Adrenal gland (tissue), 12 donors: ENCODE measurements around the gene PLAAT5. TPM values are rescaled to one million over a fixed set of nuclear protein-coding genes. Genes with fewer than 3 reads are reported as not detected.
A peak's percentile ranks its signal among the peaks of the same experiment; 100 is the strongest.

Experiments
- DNase-seq, 7 donors: peaks; one replicate each; pipeline ENCODE4 v3.0.0-alpha.2; 2019 to 2020
- H3K27ac ChIP-seq, 5 donors: fragments of 200-600 bp; sonication (generic) in 4 of 5; 1 replicate in 3 of 5; 2 replicates in 2 of 5; pipeline versions ENCODE4 v1.5.1 to v1.8.0; 2016 to 2020; ENCODE audit warnings: mild to moderate bottlenecking in 1 of 5
- H3K27me3 ChIP-seq: fragments of 200-600 bp; 2 replicates; pipeline ENCODE4 v1.8.0; 2021
- H3K36me3 ChIP-seq, 2 donors: fragments of 200-600 bp; replicated peaks in 1 of 2; 1 replicate in 1 of 2; 2 replicates in 1 of 2; pipeline versions ENCODE4 v1.5.1 to v1.8.0; 2018 to 2022
- H3K4me1 ChIP-seq, 2 donors: fragments of 200-600 bp; replicated peaks in 1 of 2; 1 replicate in 1 of 2; 2 replicates in 1 of 2; pipeline versions ENCODE4 v1.5.1 to v1.8.0; 2018 to 2021
- H3K4me3 ChIP-seq, 4 donors: fragments of 200-600 bp; sonication (generic) in 3 of 4; one replicate each; pipeline ENCODE4 v1.5.1; 2016 to 2018
- H3K9me3 ChIP-seq, 3 donors: fragments of 200-600 bp; sonication (generic) in 1 of 3; replicated peaks in 1 of 3; 1 replicate in 2 of 3; 2 replicates in 1 of 3; pipeline versions ENCODE4 v1.5.1 to v1.8.0; 2016 to 2021
- CTCF ChIP-seq, 6 experiments: fragments of 450-650 bp in 4 of 6; fragments of 200-600 bp in 2 of 6; sonication (generic) in 1 of 6; IDR thresholded peaks; 1 replicate in 5 of 6; 2 replicates in 1 of 6; pipeline versions ENCODE4 v1.5.1 to v1.8.0; 2016 to 2021; ENCODE audit warnings: antibody characterized with exemption in 6 of 6, mild to moderate bottlenecking in 2 of 6, moderate library complexity in 1 of 6
- POLR2A ChIP-seq, 2 donors: fragments of 450-650 bp; IDR thresholded peaks; one replicate each; pipeline ENCODE4 v1.6.1; 2017; ENCODE audit warnings: antibody characterized with exemption in 2 of 2, mild to moderate bottlenecking in 2 of 2, moderate library complexity in 1 of 2
- WGBS, 4 donors: extraction: QIAGEN DNeasy Blood & Tissue Kit in 2 of 4; methylation state at CpG; one replicate each; pipeline versions ENCODE4 v1.1.5 to v1.1.7; 2013 to 2017; 5-methylcytosine and 5-hydroxymethylcytosine counted together
- intact Hi-C, 2 donors: fragments of 100-400 bp; cut with DNase I; formaldehyde crosslinking; loops; one replicate each; pipeline versions ENCODE4 v1.14.1 to v1.15.0; 2022 to 2023
- polyA plus RNA-seq, 3 donors: library from polyadenylated mRNA; stranded (reverse); fragments of 200-250 nt in 2 of 3; fragments of 350-450 nt in 1 of 3; fragmentation: Illumina TruSeq in 1 of 3; extraction: RNeasy Lipid Tissue Mini Kit (QIAGEN cat#74804) in 1 of 3; gene quantifications; one replicate each; pipeline ENCODE4 v1.2.3, GENCODE V29; 2013 to 2014
- total RNA-seq, 9 donors: library from RNA; depleted of rRNA in 4 of 9; stranded (reverse); fragments of >200 nt in 4 of 9; fragments of 120-200 nt in 1 of 9; fragmentation: NEBNext Ultra II Directional in 1 of 9; extraction: Animal tissue kit (Norgen Biotek cat#: 25700) in 1 of 9; gene quantifications; one replicate each; pipeline versions ENCODE4 v1.1.0 to v1.2.4, GENCODE V29; 2013 to 2023
- donor health status: healthy with polysubstance abuse.
- donor health status: Bipolar disorder and iron deficiency.
- donor health status: DM: yes; HTN: yes; CAD: no.
- donor health status: DM: no; HTN: no; CAD: no.
- donor health status: DM: no; HTN: no; CAD: no.
- donor health status: DM: yes; HTN: yes; CAD: no.

Gene PLAAT5
- total and polyA plus RNA-seq, 12 donors, result 0.64 to 8.1 (median 1.3) TPM; not detected in 2

DNA sequence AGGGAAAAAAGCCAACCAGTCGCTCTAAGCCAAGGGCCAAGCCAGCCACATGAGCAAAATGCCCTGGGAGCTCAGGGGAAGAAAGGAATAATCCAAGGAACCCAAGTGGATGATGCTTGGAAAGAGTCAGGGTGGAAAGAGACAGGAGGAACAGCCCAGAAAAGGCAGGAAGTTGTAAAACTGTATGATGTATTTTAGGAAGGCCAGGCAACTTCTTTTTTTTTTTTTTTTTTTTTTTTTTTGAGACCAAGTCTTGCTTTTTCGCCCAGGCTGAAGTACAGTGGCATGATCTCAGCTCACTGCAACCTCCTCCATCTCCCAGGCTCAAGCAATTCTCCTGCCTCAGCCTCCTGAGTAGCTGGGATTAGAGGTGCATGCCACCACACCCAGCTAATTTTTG lies 16.5 kb upstream of the PLAAT5 start:
- H3K27me3 ChIP-seq, result no peaks in the 10 kb centered on the region
- peaks cover 0 to 7% of the 10 kb centered on the region in 2 donors for H3K4me1 ChIP-seq
- no peak for TF ChIP-seq POLR2A (IDR thresholded peaks at IDR 0.05)
- no peak for TF ChIP-seq CTCF (IDR thresholded peaks at IDR 0.05)
- no peak overlapping the region for H3K4me3 ChIP-seq
- no peaks in the 10 kb centered on the region for H3K36me3 ChIP-seq
- intact Hi-C loops, result no loop called here
- no peaks in the 10 kb centered on the region for H3K9me3 ChIP-seq
- 75 to 84% (median 80%) methylated on average over 2 of the region's 2 CpGs for WGBS, 4 donors
- H3K27ac ChIP-seq, result no peak overlapping the region
- DNase-seq, result no peak

DNA sequence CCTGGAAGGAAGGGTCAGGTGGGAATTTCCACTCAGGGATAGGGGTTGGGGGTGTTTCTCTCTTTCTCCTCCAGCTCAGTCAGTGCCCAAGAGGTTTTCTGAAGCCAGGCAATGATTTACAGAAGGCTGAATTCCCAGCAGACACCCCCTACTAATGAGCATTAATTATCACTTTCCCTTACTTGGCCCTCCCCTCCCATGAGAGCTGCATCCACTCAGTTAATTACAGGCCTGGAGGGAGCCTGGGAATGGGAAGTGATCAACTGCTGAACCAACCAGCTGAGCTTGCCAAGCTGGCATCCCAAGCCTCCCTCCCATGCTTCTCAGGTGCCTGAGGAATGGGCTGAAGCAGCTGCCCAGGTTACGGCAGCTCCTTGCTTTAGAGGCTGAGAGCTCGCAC lies 15.9 kb upstream of the PLAAT5 start:
- Histone ChIP-seq H3K36me3 (no peaks in the 10 kb centered on the region), H3K27ac (no peak overlapping the region), H3K4me1 (peaks cover 0 to 7% of the 10 kb centered on the region in 2 donors), H3K27me3 (no peaks in the 10 kb centered on the region), H3K9me3 (no peaks in the 10 kb centered on the region), H3K4me3 (no peak overlapping the region)
- TF ChIP-seq POLR2A (IDR thresholded peaks at IDR 0.05) (no peak), CTCF (IDR thresholded peaks at IDR 0.05) (no peak)
- intact Hi-C loops, result no loop called here
- DNase-seq, result no peak
- WGBS, 4 donors, result 85 to 100% (median 94%) methylated on average over 1 to 2 of the region's 2 CpGs

DNA sequence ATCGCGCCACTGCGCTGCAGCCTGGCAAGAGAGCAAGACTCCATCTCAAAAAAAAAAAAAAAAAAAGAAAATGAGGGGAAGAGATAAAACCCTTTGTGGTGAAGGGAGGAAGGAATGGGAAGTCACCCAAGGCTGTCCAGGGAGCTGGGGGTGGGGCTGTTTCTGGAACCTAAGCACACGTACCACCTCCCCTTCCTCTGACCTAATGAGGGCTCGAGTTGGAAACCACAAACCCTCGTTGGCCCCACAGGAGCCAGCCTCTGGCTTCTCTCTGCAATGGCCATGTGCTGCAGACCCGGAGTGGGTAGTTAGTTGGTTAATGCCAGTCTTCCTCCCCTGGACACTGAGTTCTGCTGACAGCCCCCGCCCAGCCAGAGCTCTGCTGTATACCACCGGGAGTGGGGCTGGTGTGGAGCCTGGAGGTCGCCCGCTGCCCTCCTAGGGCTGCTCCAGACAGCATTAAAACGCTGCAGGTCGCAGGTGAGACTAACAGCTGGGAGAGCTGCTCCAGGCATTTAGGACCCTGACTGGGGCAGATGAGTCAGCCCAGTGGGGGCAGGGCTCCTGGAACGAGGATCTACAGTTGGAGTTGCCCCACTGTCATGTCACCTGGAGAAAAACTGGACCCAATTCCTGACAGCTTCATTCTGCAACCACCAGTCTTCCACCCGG lies 15.0 kb upstream of the PLAAT5 start, which contains the start of gene LGALS12:
LGALS12 (plus strand) TSS at position 228 of the 672 bp plus-strand sequence; CDS start at position 603, 375 bp downstream.
- Histone ChIP-seq H3K4me1 (peaks cover 0 to 7% of the 10 kb centered on the region in 2 donors), H3K36me3 (no peaks in the 10 kb centered on the region), H3K4me3 (no peak within 1 kb of the TSS), H3K9me3 (no peaks in the 10 kb centered on the region), H3K27me3 (no peaks in the 10 kb centered on the region), H3K27ac (no peak within 1 kb of the TSS)
- intact Hi-C loops, result no loop called here
- 61 to 69% (median 66%) methylated on average over 8 to 15 of the region's 15 CpGs for WGBS, 4 donors
- TF ChIP-seq CTCF (IDR thresholded peaks at IDR 0.05) (no peak), POLR2A (IDR thresholded peaks at IDR 0.05) (no peak)
- DNase-seq, result peak in 2 of 7 donors; percentile 17 to 26

- no peaks in the 10 kb centered on the region for H3K27me3 ChIP-seq
- H3K36me3 ChIP-seq, result no peaks in the 10 kb centered on the region
- no peak overlapping the region for H3K4me3 ChIP-seq
- no peak for TF ChIP-seq CTCF (IDR thresholded peaks at IDR 0.05)
- TF ChIP-seq POLR2A (IDR thresholded peaks at IDR 0.05), result no peak
- DNase-seq, result peak in 6 of 7 donors; percentile 50 to 75 (median 54)
- WGBS, 4 donors, result 51 to 62% (median 57%) methylated on average over 4 of the region's 4 CpGs
- H3K9me3 ChIP-seq, result no peaks in the 10 kb centered on the region
- intact Hi-C loops, result no loop called here
- peaks cover 0 to 7% of the 10 kb centered on the region in 2 donors for H3K4me1 ChIP-seq
- H3K27ac ChIP-seq, result no peak overlapping the region
Measured at GRCh38 chr11:63504933-63505586, 14.1 kb upstream of the PLAAT5 start.
